Measurements from ENCODE around the gene DYNLRB1.

GRCh38 chr20:34472246-34472925, 43.8 kb upstream of the DYNLRB1 start:
- no peak for TF ChIP-seq CTCF (IDR thresholded peaks at IDR 0.05)
- TF ChIP-seq POLR2A (IDR thresholded peaks at IDR 0.05), result no peak
- TF ChIP-seq POLR2AphosphoS5 (IDR thresholded peaks at IDR 0.05), result no peak
- no peak for TF ChIP-seq EP300 (IDR thresholded peaks at IDR 0.05)
